Fibroblast of the aortic adventitia (primary cell): ENCODE results near the gene JAK1. TPM values are rescaled to one million over a fixed set of nuclear protein-coding genes. Genes with fewer than 3 reads are reported as not detected.

Experiments
- DNase-seq: peaks from one replicate; pipeline ENCODE4 v3.0.0-alpha.2; 2010; ENCODE audit warnings: low read depth
- H3K4me3 ChIP-seq: 2 replicates; pipeline ENCODE4 v1.5.1; 2011; ENCODE audit warnings: low read depth, mild to moderate bottlenecking, control low read depth, low read length, moderate library complexity
- small RNA-seq: library from RNA; depleted of rRNA; stranded (forward); fragments of <200 nt; gene quantifications from one replicate; pipeline ENCODE3, GENCODE V24; 2012
- total RNA-seq: library from RNA; depleted of rRNA; stranded (reverse); fragments of >200 nt; gene quantifications from 2 replicates; pipeline ENCODE4 v1.2.3, GENCODE V29; 2012; ENCODE audit warnings: low replicate concordance
- TF ChIP-seq, protein P1 (sequence below): IDR thresholded peaks from 2 replicates; pipeline ENCODE4 v1.5.1; 2011; ENCODE audit warnings: mild to moderate bottlenecking, low read length, control low read depth, inconsistent platforms; ENCODE audit not compliant: insufficient read depth

JAK1 gene
- total RNA-seq, 1 donor = 159 TPM

DNA sequence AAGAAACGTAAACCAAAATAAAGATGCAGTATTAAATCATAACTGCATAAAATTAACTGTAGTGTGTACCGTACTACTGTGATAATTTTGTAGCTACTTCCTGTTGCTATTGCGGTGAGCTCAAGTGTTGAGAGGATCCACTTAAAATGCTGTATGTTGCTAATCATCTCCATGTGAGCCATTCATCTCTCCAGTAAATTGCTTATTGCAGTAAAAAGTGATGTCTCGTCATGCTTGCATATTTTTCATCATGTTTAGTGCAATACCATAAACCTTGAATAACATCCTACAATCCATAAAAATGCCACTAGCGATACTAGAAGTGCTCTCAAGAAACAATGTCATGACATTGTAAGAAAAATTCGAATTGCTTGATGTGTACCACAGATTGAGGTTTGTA is 155.2 kb downstream of the JAK1 start:
- TF ChIP-seq, protein P1, sequence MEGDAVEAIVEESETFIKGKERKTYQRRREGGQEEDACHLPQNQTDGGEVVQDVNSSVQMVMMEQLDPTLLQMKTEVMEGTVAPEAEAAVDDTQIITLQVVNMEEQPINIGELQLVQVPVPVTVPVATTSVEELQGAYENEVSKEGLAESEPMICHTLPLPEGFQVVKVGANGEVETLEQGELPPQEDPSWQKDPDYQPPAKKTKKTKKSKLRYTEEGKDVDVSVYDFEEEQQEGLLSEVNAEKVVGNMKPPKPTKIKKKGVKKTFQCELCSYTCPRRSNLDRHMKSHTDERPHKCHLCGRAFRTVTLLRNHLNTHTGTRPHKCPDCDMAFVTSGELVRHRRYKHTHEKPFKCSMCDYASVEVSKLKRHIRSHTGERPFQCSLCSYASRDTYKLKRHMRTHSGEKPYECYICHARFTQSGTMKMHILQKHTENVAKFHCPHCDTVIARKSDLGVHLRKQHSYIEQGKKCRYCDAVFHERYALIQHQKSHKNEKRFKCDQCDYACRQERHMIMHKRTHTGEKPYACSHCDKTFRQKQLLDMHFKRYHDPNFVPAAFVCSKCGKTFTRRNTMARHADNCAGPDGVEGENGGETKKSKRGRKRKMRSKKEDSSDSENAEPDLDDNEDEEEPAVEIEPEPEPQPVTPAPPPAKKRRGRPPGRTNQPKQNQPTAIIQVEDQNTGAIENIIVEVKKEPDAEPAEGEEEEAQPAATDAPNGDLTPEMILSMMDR = no peak
- DNase-seq = no peak

DNA sequence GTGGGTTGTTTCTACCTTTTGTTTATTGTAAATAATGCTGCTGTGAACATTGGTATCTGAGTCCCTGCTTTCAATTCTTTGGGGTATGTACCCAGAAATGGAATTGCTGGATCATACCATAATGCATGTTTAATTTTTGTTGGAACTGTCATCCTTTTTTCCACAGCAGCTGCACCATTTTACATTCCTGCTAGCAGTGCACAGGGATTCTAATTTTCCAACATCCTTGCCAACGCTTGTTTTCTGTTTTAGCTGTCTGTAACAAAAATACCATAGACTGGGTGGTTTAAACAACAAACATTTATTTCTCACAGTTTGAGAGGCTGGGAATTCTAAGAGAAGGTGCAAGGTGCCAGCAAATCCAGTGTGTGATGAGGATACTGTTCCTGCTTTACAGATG is 156.3 kb downstream of the JAK1 start:
- TF ChIP-seq, protein P1 = no peak
- no peak for DNase-seq
- H3K4me3 ChIP-seq = no peak overlapping the region

More for the DNA sequence above, 155.2 kb downstream of the JAK1 start:
- H3K4me3 ChIP-seq = no peak overlapping the region

DNA sequence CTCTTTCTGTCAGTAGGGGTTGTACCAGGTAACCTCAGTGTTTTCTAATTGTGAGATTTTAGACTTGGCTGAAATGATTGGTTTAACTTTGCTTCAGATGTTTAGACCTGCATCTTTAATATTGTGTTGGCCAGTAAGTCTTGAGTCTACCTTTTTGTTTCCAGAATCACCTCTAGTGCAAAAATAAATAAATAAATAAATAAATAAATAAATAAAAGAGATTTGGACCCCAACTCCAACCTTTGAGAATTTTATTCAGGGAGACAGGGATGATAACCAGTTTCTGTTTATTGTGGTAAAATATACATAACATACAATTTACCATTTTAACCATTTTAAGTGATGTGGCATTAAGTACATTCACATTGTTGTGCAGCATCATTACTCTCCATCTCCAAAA is 157.0 kb downstream of the JAK1 start:
- TF ChIP-seq, protein P1 = no peak
- H3K4me3 ChIP-seq = no peak overlapping the region
- DNase-seq = no peak

GRCh38 chr1:64801851-64802523 is 164.4 kb downstream of the JAK1 start:
- TF ChIP-seq, protein P1 = no peak
- H3K4me3 ChIP-seq = no peak overlapping the region
- DNase-seq = no peak

- H3K4me3 ChIP-seq = no peak overlapping the region
- TF ChIP-seq, protein P1 = no peak
- no peak for DNase-seq
Measured at GRCh38 chr1:64798872-64799271, 167.5 kb downstream of the JAK1 start.

- TF ChIP-seq, protein P1 = no peak
- H3K4me3 ChIP-seq = no peak overlapping the region
- DNase-seq = no peak
Measured at GRCh38 chr1:64790832-64791487, 175.4 kb downstream of the JAK1 start.

Small RNA genes lying within 50 kb of the gene (small RNA-seq; reads per million reads assigned to genes)
- not detected for gene AL606517.2

Other genes with a start within 250 kb of the JAK1 start
- 7.2 and 8.5 TPM in 2 replicates for gene RAVER2, start 221.5 kb downstream of the JAK1 start, total RNA-seq
- gene AK4, start 181.7 kb upstream of the JAK1 start, total RNA-seq = 10.6 and 20.0 TPM in 2 replicates